ENCODE measurements around the gene GOLPH3L. TPM values are rescaled to one million over a fixed set of nuclear protein-coding genes. Genes with fewer than 3 reads are reported as not detected.

The GOLPH3L gene
- polyA plus RNA-seq, 2 of the 4 experiments (the other 2 are of a cell fraction), result 32.3 to 41.8 TPM

Small RNAs within 50 kb of the gene (small RNA-seq; reads per million reads assigned to genes)
- gene RF00015 (0 reads per million in 6 experiments), gene RF00561 (0 reads per million in 6 experiments), gene RNU6-1042P (0 reads per million in 6 experiments)

Other genes starting within 250 kb of the GOLPH3L start
- gene TARS2, start 209.7 kb downstream of the GOLPH3L start, polyA plus RNA-seq (2011; rRNA removed), result 21.6 and 24.5 TPM in 2 replicates
- 19.4 to 21.0 TPM (median 19.8 TPM) in 3 replicates for gene TARS2, start 209.7 kb downstream of the GOLPH3L start, polyA plus RNA-seq (2017; fragmentation: RNase III; extraction: RNeasy Plus Mini Kit Qiagen cat#74134 plus additional on column Dnase treatment)
- gene ECM1, start 189.0 kb downstream of the GOLPH3L start, polyA plus RNA-seq (2011; rRNA removed), result 0.88 and 1.1 TPM in 2 replicates
- gene ECM1, start 189.0 kb downstream of the GOLPH3L start, polyA plus RNA-seq (2017; fragmentation: RNase III; extraction: RNeasy Plus Mini Kit Qiagen cat#74134 plus additional on column Dnase treatment), result 0.77 to 1.0 TPM (median 1.0 TPM) in 3 replicates
- 0.36 TPM in 1 of 2 replicates, not detected in the other for gene FALEC, start 181.4 kb downstream of the GOLPH3L start, polyA plus RNA-seq (2011; rRNA removed)
- 0.28 to 0.80 TPM (median 0.74 TPM) in 3 replicates for gene FALEC, start 181.4 kb downstream of the GOLPH3L start, polyA plus RNA-seq (2017; fragmentation: RNase III; extraction: RNeasy Plus Mini Kit Qiagen cat#74134 plus additional on column Dnase treatment)
- 1.3 and 1.8 TPM in 2 replicates for gene ADAMTSL4, start 147.7 kb downstream of the GOLPH3L start, polyA plus RNA-seq (2011; rRNA removed)
- 1.3 to 2.0 TPM (median 1.5 TPM) in 3 replicates for gene ADAMTSL4, start 147.7 kb downstream of the GOLPH3L start, polyA plus RNA-seq (2017; fragmentation: RNase III; extraction: RNeasy Plus Mini Kit Qiagen cat#74134 plus additional on column Dnase treatment)
- 145 and 202 TPM in 2 replicates for gene MCL1, start 117.5 kb downstream of the GOLPH3L start, polyA plus RNA-seq (2011; rRNA removed)
- gene MCL1, start 117.5 kb downstream of the GOLPH3L start, polyA plus RNA-seq (2017; fragmentation: RNase III; extraction: RNeasy Plus Mini Kit Qiagen cat#74134 plus additional on column Dnase treatment), result 77.5 to 80.0 TPM (median 78.6 TPM) in 3 replicates
- 61.2 and 67.9 TPM in 2 replicates for gene ENSA, start 67.5 kb downstream of the GOLPH3L start, polyA plus RNA-seq (2011; rRNA removed)
- gene ENSA, start 67.5 kb downstream of the GOLPH3L start, polyA plus RNA-seq (2017; fragmentation: RNase III; extraction: RNeasy Plus Mini Kit Qiagen cat#74134 plus additional on column Dnase treatment), result 117 to 128 TPM (median 121 TPM) in 3 replicates
- 20.6 and 30.6 TPM in 2 replicates for gene HORMAD1, start 23.7 kb upstream of the GOLPH3L start, polyA plus RNA-seq (2011; rRNA removed)
- gene HORMAD1, start 23.7 kb upstream of the GOLPH3L start, polyA plus RNA-seq (2017; fragmentation: RNase III; extraction: RNeasy Plus Mini Kit Qiagen cat#74134 plus additional on column Dnase treatment), result 8.9 to 13.6 TPM (median 11.6 TPM) in 3 replicates
- gene CTSS, start 68.6 kb upstream of the GOLPH3L start, polyA plus RNA-seq (2011; rRNA removed), result 29.6 and 33.9 TPM in 2 replicates
- gene CTSS, start 68.6 kb upstream of the GOLPH3L start, polyA plus RNA-seq (2017; fragmentation: RNase III; extraction: RNeasy Plus Mini Kit Qiagen cat#74134 plus additional on column Dnase treatment), result 9.4 to 11.5 TPM (median 10.7 TPM) in 3 replicates
- gene CTSK, start 111.1 kb upstream of the GOLPH3L start, polyA plus RNA-seq (2011; rRNA removed), result 5.0 and 6.7 TPM in 2 replicates
- 2.4 to 2.5 TPM (median 2.4 TPM) in 3 replicates for gene CTSK, start 111.1 kb upstream of the GOLPH3L start, polyA plus RNA-seq (2017; fragmentation: RNase III; extraction: RNeasy Plus Mini Kit Qiagen cat#74134 plus additional on column Dnase treatment)
- gene ARNT, start 179.4 kb upstream of the GOLPH3L start, polyA plus RNA-seq (2011; rRNA removed), result 25.6 and 30.8 TPM in 2 replicates
- gene ARNT, start 179.4 kb upstream of the GOLPH3L start, polyA plus RNA-seq (2017; fragmentation: RNase III; extraction: RNeasy Plus Mini Kit Qiagen cat#74134 plus additional on column Dnase treatment), result 13.8 to 17.6 TPM (median 17.6 TPM) in 3 replicates
- gene CTXND2, start 190.0 kb upstream of the GOLPH3L start, polyA plus RNA-seq (2011; rRNA removed), result not detected in 2 replicates
- gene CTXND2, start 190.0 kb upstream of the GOLPH3L start, polyA plus RNA-seq (2017; fragmentation: RNase III; extraction: RNeasy Plus Mini Kit Qiagen cat#74134 plus additional on column Dnase treatment), result not detected in 3 replicates
- 48.8 and 56.9 TPM in 2 replicates for gene SETDB1, start 229.2 kb upstream of the GOLPH3L start, polyA plus RNA-seq (2011; rRNA removed)
- gene SETDB1, start 229.2 kb upstream of the GOLPH3L start, polyA plus RNA-seq (2017; fragmentation: RNase III; extraction: RNeasy Plus Mini Kit Qiagen cat#74134 plus additional on column Dnase treatment), result 25.1 to 27.6 TPM (median 25.2 TPM) in 3 replicates

All from A549 (cell line).